H1 (cell line): Measurements from ENCODE around the gene CCDC197. TPM values are rescaled to one million over a fixed set of nuclear protein-coding genes. Genes with fewer than 3 reads are reported as not detected.

Source experiments
- EZH2 ChIP-seq: fragments of 200-600 bp; sonication (generic); IDR thresholded peaks from 2 replicates; pipeline ENCODE4 v1.7.1; 2012; ENCODE audit warnings: low read depth, mild to moderate bottlenecking, moderate library complexity, low read length, inconsistent platforms; ENCODE audit not compliant: severe bottlenecking
- NANOG ChIP-seq: IDR thresholded peaks from 2 replicates; pipeline ENCODE4 v1.6.1; 2011; ENCODE audit warnings: low read length, low read depth, mild to moderate bottlenecking, inconsistent platforms; ENCODE audit not compliant: insufficient read depth, poor library complexity, severe bottlenecking
- POLR2AphosphoS5 ChIP-seq: IDR thresholded peaks from 2 replicates; pipeline ENCODE4 v1.6.1; 2011; ENCODE audit warnings: low read depth, low read length
- polyA plus RNA-seq, 7 experiments: library from polyadenylated mRNA; depleted of rRNA in 3 of 7; stranded (reverse) in 5 of 7; unstranded in 2 of 7; fragments of >200 nt in 5 of 7; fragments of 200-250 nt in 2 of 7; gene quantifications; 1 replicate in 5 of 7; 2 replicates in 1 of 7; 4 replicates in 1 of 7; pipeline versions ENCODE4 v1.2.1 to v1.2.3, GENCODE V29; 2011 to 2013; ENCODE audit warnings: missing spikeins in 2 of 7, mixed read lengths in 2 of 7
- total RNA-seq: library from RNA; stranded (reverse); fragmentation: NEBNext Ultra II Directional; extraction: Animal tissue kit (Norgen Biotek cat#: 25700); gene quantifications from 2 replicates; pipeline ENCODE4 v1.2.1, GENCODE V29; 2021

The CCDC197 gene
- total and polyA plus RNA-seq, 2 of the 8 experiments (the other 6 are each of a cell fraction or from before 2014, with no cell fraction given): not detected

GRCh38 chr14:93980456-93981201 lies 16.5 kb upstream of the CCDC197 start (continued):
- TF ChIP-seq EZH2: no peak
- no peak for TF ChIP-seq POLR2AphosphoS5
- no peak for TF ChIP-seq NANOG
